Trophoblast cell (in vitro differentiated cells and primary cell): Measurements from ENCODE around the gene LPP.

Experiments
- DNase-seq, 2 donors: peaks; one replicate each; pipeline ENCODE4 v3.0.0-alpha.2; 2016
- H2AFZ ChIP-seq: 2 replicates; pipeline ENCODE4 v1.6.1; 2013; ENCODE audit warnings: low read length, moderate library complexity, mild to moderate bottlenecking; ENCODE audit not compliant: insufficient read depth, poor library complexity
- H2AK5ac ChIP-seq: 2 replicates; pipeline ENCODE4 v1.6.1; 2013; ENCODE audit warnings: mild to moderate bottlenecking, low read length
- H2BK120ac ChIP-seq: 2 replicates; pipeline ENCODE4 v1.6.1; 2013; ENCODE audit warnings: low read length, mild to moderate bottlenecking, moderate library complexity; ENCODE audit not compliant: insufficient read depth, poor library complexity
- H2BK12ac ChIP-seq: 2 replicates; pipeline ENCODE4 v1.6.1; 2013; ENCODE audit warnings: mild to moderate bottlenecking, low read length, moderate library complexity
- H2BK5ac ChIP-seq: 2 replicates; pipeline ENCODE4 v1.6.1; 2013; ENCODE audit warnings: low read length, low read depth, moderate library complexity, mild to moderate bottlenecking; ENCODE audit not compliant: poor library complexity
- H3K14ac ChIP-seq: 2 replicates; pipeline ENCODE4 v1.6.1; 2013; ENCODE audit warnings: mild to moderate bottlenecking, low read length
- H3K18ac ChIP-seq: 2 replicates; pipeline ENCODE4 v1.6.1; 2013; ENCODE audit warnings: mild to moderate bottlenecking, low read length
- H3K23ac ChIP-seq: 2 replicates; pipeline ENCODE4 v1.6.1; 2013; ENCODE audit warnings: low read length
- H3K27ac ChIP-seq: 2 replicates; pipeline ENCODE4 v1.5.1; 2013; ENCODE audit warnings: low read depth, mild to moderate bottlenecking, inconsistent platforms, low read length, moderate library complexity
- H3K27me3 ChIP-seq: 2 replicates; pipeline ENCODE4 v1.6.1; 2013; ENCODE audit warnings: inconsistent platforms, mild to moderate bottlenecking, low read length, moderate library complexity; ENCODE audit not compliant: insufficient read depth
- H3K36me3 ChIP-seq, 2 experiments: 1 replicate in 1 of 2; 2 replicates in 1 of 2; pipeline ENCODE4 v1.6.1; 2013; ENCODE audit warnings: low read length in 2 of 2, mild to moderate bottlenecking in 2 of 2, moderate library complexity in 1 of 2; ENCODE audit not compliant: insufficient read depth in 2 of 2, control insufficient read depth in 1 of 2
- H3K4ac ChIP-seq: 2 replicates; pipeline ENCODE4 v1.6.1; 2013; ENCODE audit warnings: low read depth, mild to moderate bottlenecking, low read length, moderate library complexity
- H3K4me1 ChIP-seq, 2 experiments: 1 replicate in 1 of 2; 2 replicates in 1 of 2; pipeline ENCODE4 v1.6.1; 2013; ENCODE audit warnings: low read length in 2 of 2, mild to moderate bottlenecking in 2 of 2, moderate library complexity in 1 of 2; ENCODE audit not compliant: insufficient read depth in 2 of 2, control insufficient read depth in 1 of 2
- H3K4me2 ChIP-seq: 2 replicates; pipeline ENCODE4 v1.6.1; 2013; ENCODE audit warnings: inconsistent platforms, mild to moderate bottlenecking, low read length, moderate library complexity
- H3K4me3 ChIP-seq: 2 replicates; pipeline ENCODE4 v1.5.1; 2013; ENCODE audit warnings: mild to moderate bottlenecking, low read depth, low read length, inconsistent platforms
- H3K79me1 ChIP-seq: one replicate; pipeline ENCODE4 v1.6.1; 2013; ENCODE audit warnings: low read length
- H3K79me2 ChIP-seq: 2 replicates; pipeline ENCODE4 v1.6.1; 2013; ENCODE audit warnings: low read length, mild to moderate bottlenecking; ENCODE audit not compliant: control insufficient read depth, insufficient read depth, poor library complexity
- H3K9ac ChIP-seq: 2 replicates; pipeline ENCODE4 v1.6.1; 2013; ENCODE audit warnings: mild to moderate bottlenecking, low read length
- H3K9me3 ChIP-seq: 2 replicates; pipeline ENCODE4 v1.6.1; 2013; ENCODE audit warnings: low read depth, mild to moderate bottlenecking, control low read depth, inconsistent platforms, low read length; ENCODE audit not compliant: insufficient read depth
- H4K12ac ChIP-seq: 2 replicates; pipeline ENCODE4 v1.6.1; 2013; ENCODE audit warnings: low read depth, mild to moderate bottlenecking, low read length, moderate library complexity
- H4K8ac ChIP-seq: 2 replicates; pipeline ENCODE4 v1.6.1; 2013; ENCODE audit warnings: low read depth, mild to moderate bottlenecking, low read length, moderate library complexity
- H4K91ac ChIP-seq: one replicate; pipeline ENCODE4 v1.6.1; 2013; ENCODE audit warnings: low read depth, mild to moderate bottlenecking, low read length, moderate library complexity
- WGBS: extraction: QIAGEN DNeasy Blood & Tissue Kit; methylation state at CpG from one replicate; pipeline ENCODE4 v1.1.7; 2013; ENCODE audit warnings: missing lambda C conversion rate; ENCODE audit not compliant: insufficient read length, insufficient coverage; ENCODE audit errors: extremely low coverage; 5-methylcytosine and 5-hydroxymethylcytosine counted together

Gene LPP

GRCh38 chr3:188336178-188336577, 182.2 kb downstream of the LPP start:
- Histone ChIP-seq H2AK5ac (no peak overlapping the region), H3K4ac (peak overlapping the region; percentile 57), H3K9me3 (no peaks in the 10 kb centered on the region), H3K4me3 (no peak overlapping the region), H3K4me2 (no peak overlapping the region), H2BK12ac (no peak overlapping the region), H3K18ac (peak overlapping the region; percentile 57), H2BK120ac (no peak overlapping the region), H2AFZ (no peak overlapping the region), H3K23ac (no peak overlapping the region), H3K9ac (no peak overlapping the region), H3K4me1 (no peaks in the 10 kb centered on the region), H3K36me3 (no peaks in the 10 kb centered on the region), H3K27me3 (no peaks in the 10 kb centered on the region), H3K79me2 (peaks cover 4% of the 10 kb centered on the region), H4K12ac (no peak overlapping the region), H4K91ac (no peak overlapping the region), H3K14ac (no peak overlapping the region), H2BK5ac (no peak overlapping the region), H4K8ac (no peak overlapping the region), H3K27ac (no peak overlapping the region), H3K79me1 (no peaks in the 10 kb centered on the region)
- DNase-seq = no peak

GRCh38 chr3:188337232-188337631, 183.3 kb downstream of the LPP start:
- H3K27ac ChIP-seq = no peak overlapping the region
- no peak overlapping the region for H3K4me2 ChIP-seq
- no peak overlapping the region for H3K18ac ChIP-seq
- no peak overlapping the region for H4K91ac ChIP-seq
- no peak overlapping the region for H2AFZ ChIP-seq
- no peaks in the 10 kb centered on the region for H3K36me3 ChIP-seq
- H2BK5ac ChIP-seq = no peak overlapping the region
- H3K9me3 ChIP-seq = no peaks in the 10 kb centered on the region
- H3K79me2 ChIP-seq = peaks cover 4% of the 10 kb centered on the region
- no peak overlapping the region for H3K4me3 ChIP-seq
- H2AK5ac ChIP-seq = no peak overlapping the region
- no peaks in the 10 kb centered on the region for H3K27me3 ChIP-seq
- no peak overlapping the region for H4K8ac ChIP-seq
- WGBS = no CpG with 5 or more reads among the region's 4 CpGs
- no peak overlapping the region for H2BK12ac ChIP-seq
- no peak overlapping the region for H3K9ac ChIP-seq
- DNase-seq = no peak
- no peak overlapping the region for H3K14ac ChIP-seq
- no peaks in the 10 kb centered on the region for H3K4me1 ChIP-seq
- no peaks in the 10 kb centered on the region for H3K79me1 ChIP-seq
- no peak overlapping the region for H3K4ac ChIP-seq
- no peak overlapping the region for H4K12ac ChIP-seq
- no peak overlapping the region for H2BK120ac ChIP-seq
- H3K23ac ChIP-seq = no peak overlapping the region

- Histone ChIP-seq H3K4me3 (no peak overlapping the region), H4K91ac (no peak overlapping the region), H3K18ac (no peak overlapping the region), H4K12ac (no peak overlapping the region), H3K14ac (no peak overlapping the region), H2AK5ac (no peak overlapping the region), H3K4me2 (no peak overlapping the region), H2BK12ac (no peak overlapping the region), H2BK5ac (no peak overlapping the region), H3K79me1 (no peaks in the 10 kb centered on the region), H3K79me2 (peaks cover 4% of the 10 kb centered on the region), H2AFZ (no peak overlapping the region), H3K36me3 (no peaks in the 10 kb centered on the region), H3K27me3 (no peaks in the 10 kb centered on the region), H3K9ac (no peak overlapping the region), H3K4me1 (no peaks in the 10 kb centered on the region), H2BK120ac (no peak overlapping the region), H3K9me3 (no peaks in the 10 kb centered on the region), H3K27ac (no peak overlapping the region), H3K4ac (no peak overlapping the region), H3K23ac (no peak overlapping the region), H4K8ac (no peak overlapping the region)
- peak in 1 of 2 donors; percentile 3 for DNase-seq
Observed at GRCh38 chr3:188338086-188338485, 184.1 kb downstream of the LPP start.

DNA sequence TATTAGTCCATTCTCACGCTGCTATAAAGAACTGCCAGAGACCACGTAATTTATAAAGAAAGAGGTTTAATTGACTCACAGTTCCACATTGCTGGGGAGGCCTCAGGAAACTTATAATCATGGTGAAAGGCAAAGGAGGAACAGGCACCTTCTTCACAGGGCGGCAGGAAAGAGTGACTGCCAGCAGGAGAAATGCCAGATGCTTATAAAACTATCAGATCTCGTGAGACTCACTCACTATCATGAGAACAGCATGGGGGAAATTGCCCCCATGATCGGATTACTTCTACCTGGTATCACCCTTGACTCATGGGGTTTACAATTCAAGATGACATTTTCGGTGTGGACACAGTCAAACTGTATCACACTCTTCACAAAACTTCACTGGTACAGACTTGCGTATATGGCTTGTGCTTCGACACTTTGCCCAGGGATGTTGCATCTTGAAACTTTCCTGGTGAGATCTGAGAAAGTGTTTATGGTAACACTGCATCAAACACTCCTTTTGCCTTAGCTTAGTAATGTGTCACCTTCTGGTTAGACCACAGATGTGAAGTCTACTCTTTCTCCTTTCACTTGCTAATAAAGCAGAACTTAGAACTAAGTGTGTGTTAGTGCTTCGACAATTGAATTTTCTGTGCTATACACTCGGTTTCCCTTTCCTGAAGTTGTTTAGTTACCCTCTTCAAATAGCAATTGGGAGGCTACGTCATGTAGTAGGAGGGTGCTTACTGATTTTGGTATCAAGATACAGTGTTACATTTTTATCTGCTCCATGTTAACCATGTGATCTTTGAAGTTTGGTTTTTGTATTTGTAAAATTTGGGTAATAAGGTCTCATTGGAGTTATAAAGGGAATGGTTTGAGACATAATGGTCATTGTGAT, 185.7 kb downstream of the LPP start:
- no peak for DNase-seq
- no peak overlapping the region for H2AK5ac ChIP-seq
- no peak overlapping the region for H2BK120ac ChIP-seq
- H3K79me2 ChIP-seq = peaks cover 4% of the 10 kb centered on the region
- no peak overlapping the region for H4K91ac ChIP-seq
- H3K4ac ChIP-seq = no peak overlapping the region
- no peak overlapping the region for H4K12ac ChIP-seq
- H4K8ac ChIP-seq = no peak overlapping the region
- H3K36me3 ChIP-seq = no peaks in the 10 kb centered on the region
- no peak overlapping the region for H3K4me2 ChIP-seq
- no peaks in the 10 kb centered on the region for H3K79me1 ChIP-seq
- WGBS = no CpG with 5 or more reads among the region's 11 CpGs
- H3K9me3 ChIP-seq = no peaks in the 10 kb centered on the region
- H3K23ac ChIP-seq = no peak overlapping the region
- no peak overlapping the region for H3K4me3 ChIP-seq
- H2AFZ ChIP-seq = no peak overlapping the region
- H3K4me1 ChIP-seq = no peaks in the 10 kb centered on the region
- no peak overlapping the region for H3K18ac ChIP-seq
- H3K27me3 ChIP-seq = no peaks in the 10 kb centered on the region
- H2BK5ac ChIP-seq = no peak overlapping the region
- no peak overlapping the region for H2BK12ac ChIP-seq
- H3K14ac ChIP-seq = no peak overlapping the region
- H3K9ac ChIP-seq = no peak overlapping the region
- no peak overlapping the region for H3K27ac ChIP-seq
